Activated CD4-positive, alpha-beta T cell treated with anti-CD3 and anti-CD28 coated beads, Interleukin-2, amount 50 U/mL, for 48 hours (primary cell): ENCODE results near the gene IFT43.
A peak's percentile ranks its signal among the peaks of the same experiment; 100 is the strongest.
"Not testable (repeated sequence)": the region's sequence is repeated elsewhere in the genome, so short reads cannot be mapped to it uniquely, and the experiment has no call there.

Experiments used
- DNase-seq, 2 experiments: peaks; one replicate each; pipeline ENCODE4 v3.0.0-alpha.2; 2020

The IFT43 gene

GRCh38 chr14:75981426-75982265 is 3.9 kb upstream of the IFT43 start, which contains the start of gene TGFB3:
Gene TGFB3 (minus strand): TSS chr14:75981995. CDS start chr14:75980893, 1,102 bp downstream.
- DNase-seq = peak; percentile 42 to 57

DNA sequence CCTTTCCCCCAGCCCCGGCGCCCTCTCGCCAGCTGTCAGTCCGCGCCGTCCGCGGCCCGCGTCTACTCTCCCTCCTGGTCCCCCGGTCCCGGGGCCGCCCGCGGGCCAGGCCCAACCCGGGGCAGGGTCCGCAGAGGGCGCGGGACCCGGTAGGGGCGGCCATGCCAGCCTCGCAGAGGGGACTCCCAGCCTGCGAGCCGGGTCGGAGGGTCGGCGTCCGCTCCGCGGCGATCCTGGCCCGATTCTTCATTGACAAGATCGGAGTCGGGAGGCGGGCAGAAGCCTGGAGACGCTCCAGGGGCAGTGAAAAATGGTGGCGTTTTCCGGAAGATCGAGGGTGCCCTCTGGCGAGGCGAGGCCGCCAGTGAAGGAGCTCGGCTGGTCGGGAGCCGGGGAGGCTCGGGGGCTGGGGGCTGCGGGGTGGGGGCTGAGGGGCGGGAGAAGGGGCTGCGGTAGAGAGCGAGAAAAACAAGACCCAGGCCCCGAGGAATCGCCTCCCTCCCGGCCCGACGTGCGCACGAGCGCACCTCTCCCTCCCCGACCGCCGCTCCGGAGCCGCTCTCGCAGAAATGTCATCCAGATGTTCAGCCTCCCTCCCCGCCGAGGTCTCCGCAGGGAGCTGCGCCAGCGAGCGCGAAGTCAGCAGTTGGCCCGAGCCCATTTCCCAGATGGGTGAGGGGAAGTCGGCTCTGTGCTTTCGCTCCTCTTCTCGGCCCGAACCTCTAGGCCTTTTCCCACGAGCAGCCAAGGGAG is 3.1 kb upstream of the IFT43 start:
- DNase-seq = peak; percentile 76 to 84

- DNase-seq = no peak
These were observed 2.6 kb upstream of the IFT43 start for GRCh38 chr14:75983019-75983358.

GRCh38 chr14:75984674-75985073 is 889 bp upstream of the IFT43 start:
- no peak for DNase-seq

- DNase-seq = no peak
These were observed 839 bp downstream of the IFT43 start for GRCh38 chr14:75986439-75986765.

- DNase-seq = no peak
These were observed 1.8 kb downstream of the IFT43 start for GRCh38 chr14:75987201-75987970.

DNA sequence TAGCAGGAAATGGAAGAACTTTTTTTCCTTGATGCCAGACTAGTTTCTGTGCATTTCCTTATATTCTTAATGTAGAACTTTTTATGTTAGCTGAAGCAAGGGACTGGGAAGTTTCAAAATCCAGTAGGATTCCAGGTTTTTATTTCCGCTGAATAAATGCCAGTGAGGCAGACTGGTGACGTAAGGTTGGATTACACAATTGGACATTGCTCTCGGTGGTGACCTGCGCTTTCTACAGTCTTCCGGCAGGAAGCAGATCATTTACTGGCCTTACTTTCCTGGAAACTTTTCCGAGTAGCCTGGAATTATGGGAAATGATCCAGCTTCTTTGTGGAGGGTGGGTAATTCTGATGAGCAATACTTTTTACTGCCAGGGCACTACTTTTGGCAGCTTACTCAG is 3.6 kb downstream of the IFT43 start:
- DNase-seq = no peak

- no peak for DNase-seq
These were observed 4.7 kb downstream of the IFT43 start for GRCh38 chr14:75990297-75990696.

DNA sequence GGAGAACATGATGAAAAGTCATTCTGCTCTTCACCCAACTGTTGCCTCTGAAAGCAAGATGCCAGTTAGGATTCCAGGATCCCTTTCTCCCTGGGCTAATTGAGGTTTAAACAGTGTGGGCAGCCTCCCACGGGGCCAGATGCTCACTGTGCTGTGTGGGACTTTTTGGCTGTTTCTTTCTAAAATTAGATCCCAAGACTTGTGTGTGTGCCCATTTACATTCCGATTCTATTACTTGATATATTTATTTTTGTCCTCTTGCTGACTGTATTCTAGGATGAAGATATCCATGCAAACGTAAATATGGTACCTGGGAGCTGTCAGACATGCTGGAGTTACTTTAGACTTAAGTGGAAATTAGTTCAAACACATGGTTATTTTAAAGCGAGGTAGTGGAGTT is 6.2 kb downstream of the IFT43 start:
- no peak for DNase-seq

GRCh38 chr14:75993567-75994041 is 8.0 kb downstream of the IFT43 start:
- no peak for DNase-seq

DNA sequence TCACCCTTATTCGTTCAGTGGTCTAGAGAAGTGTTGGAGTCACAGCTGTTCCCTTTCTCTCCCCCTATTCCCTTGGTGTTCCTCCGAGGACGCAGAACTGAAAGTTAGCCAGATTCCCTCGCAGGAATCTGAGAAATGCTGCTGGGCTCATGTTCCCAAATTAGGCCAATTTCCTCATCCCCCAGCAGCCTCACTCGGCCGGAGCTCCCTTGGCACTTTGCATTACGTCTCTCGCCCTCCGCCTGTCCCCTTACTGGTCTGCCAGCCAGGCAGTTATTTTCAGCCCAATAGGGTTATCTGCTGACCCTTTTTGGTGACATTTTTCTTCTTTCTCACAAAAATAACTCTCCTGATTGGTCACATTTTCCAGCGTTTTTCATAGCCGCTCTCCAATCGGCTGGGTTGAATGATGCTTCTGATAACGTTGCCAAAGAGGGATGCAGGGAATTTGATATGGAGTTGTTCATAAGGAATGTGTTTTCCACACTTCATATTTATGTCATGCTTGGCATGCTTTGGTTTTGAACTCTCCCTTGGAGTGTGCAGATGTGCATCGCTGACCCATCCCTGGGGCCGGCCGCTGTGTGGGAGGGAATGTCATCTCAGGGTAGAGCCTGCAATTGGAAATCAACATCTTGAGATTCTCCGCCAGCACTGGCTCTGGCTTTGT is 9.9 kb downstream of the IFT43 start:
- no peak for DNase-seq

GRCh38 chr14:75996488-75996887 is 10.9 kb downstream of the IFT43 start:
- no peak for DNase-seq

DNA sequence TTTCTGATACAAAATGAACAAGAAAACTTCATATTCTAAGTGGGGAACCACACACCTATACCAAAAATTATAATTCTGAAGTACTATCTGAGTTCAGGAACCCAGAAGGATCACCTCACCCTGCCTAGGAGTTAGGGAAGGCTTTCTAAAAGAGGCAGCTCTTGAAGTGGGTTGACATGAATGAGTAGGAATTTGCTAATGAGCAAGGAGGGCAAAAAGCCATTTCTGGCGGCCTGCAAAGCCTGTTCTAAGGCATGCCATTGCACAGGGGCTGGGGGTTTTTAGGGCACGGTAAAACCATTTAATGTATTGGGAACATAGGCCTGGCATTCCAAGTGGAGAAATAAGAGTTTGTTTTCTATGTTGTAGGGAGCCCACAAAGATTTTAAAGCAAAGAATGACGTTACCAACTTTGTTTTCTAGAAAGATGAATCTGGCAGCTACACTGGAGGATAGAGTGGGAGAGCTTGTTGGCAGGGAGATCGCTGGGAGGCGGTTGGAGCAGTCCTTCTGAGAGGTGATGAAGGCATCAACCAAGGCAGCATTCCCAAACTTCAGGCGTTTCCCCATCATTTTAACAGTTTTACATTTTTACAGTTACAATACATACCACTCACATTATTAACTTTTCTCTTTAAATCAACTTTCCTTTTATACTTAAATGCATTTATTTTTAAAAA is 14.1 kb downstream of the IFT43 start:
- no peak for DNase-seq

- DNase-seq = no peak
These were observed 16.8 kb downstream of the IFT43 start for GRCh38 chr14:76002383-76002782.

DNA sequence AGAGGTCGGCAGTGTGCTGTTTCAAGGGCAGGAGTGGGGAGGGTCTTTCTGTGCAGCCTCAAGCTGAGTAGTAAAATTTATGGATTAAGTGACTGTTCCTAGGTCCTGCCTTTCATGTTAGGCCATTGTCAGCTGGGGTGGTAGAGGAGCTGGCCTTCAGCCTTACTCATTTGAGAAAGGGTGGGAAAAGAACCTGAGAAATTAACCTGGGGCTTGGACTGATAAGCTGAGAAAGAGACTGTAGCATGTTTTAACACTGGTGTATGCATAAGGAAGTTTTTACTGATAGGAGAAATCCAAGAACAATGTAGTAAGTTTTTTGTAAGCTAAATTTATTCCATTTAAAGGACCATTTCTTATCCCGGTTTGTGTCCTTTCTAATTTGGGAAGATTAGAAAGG is 20.7 kb downstream of the IFT43 start:
- no peak for DNase-seq

DNA sequence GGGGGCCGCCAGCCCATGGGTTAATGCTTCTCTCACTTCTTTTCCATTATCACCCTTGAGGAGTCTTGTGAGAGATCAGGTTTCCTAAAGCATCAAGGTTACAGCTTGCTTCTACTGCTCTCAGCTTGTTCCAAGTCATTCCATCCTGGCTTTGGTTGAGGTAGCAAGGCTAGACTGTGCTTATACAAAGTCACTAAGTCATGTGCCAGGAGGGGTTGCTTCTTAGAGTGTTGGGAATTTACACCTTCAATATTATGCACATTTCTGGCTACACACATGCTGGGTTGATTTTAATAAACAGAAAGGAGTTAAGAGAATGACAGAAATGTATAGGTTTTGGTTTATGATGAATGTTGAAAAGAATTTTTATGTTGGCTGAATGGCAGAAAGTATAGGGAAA is 21.8 kb downstream of the IFT43 start:
- no peak for DNase-seq

GRCh38 chr14:76007852-76008251 is 22.3 kb downstream of the IFT43 start:
- no peak for DNase-seq

GRCh38 chr14:76009627-76010026 is 24.1 kb downstream of the IFT43 start:
- DNase-seq = not testable (repeated sequence)

GRCh38 chr14:76011930-76012329 is 26.4 kb downstream of the IFT43 start:
- DNase-seq = no peak

DNA sequence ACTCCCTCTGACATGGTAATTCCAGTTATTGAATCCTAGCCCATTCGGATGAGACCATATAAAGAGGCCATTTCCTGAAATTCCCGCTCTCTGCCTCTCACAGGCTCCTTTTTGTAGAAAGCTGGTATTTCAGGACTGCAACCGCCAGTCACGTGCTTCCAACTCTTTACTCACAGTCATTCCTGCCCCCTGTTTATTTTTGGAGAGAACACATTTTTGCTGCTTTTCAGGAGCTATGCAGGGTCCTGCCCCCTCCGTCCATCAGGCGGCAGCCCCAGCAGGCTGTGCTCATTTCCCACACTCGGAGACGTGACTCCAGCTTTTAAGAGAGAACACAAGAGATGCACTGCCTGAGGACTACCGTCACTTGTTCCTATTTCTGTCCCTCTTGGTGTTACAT is 26.8 kb downstream of the IFT43 start:
- no peak for DNase-seq

DNA sequence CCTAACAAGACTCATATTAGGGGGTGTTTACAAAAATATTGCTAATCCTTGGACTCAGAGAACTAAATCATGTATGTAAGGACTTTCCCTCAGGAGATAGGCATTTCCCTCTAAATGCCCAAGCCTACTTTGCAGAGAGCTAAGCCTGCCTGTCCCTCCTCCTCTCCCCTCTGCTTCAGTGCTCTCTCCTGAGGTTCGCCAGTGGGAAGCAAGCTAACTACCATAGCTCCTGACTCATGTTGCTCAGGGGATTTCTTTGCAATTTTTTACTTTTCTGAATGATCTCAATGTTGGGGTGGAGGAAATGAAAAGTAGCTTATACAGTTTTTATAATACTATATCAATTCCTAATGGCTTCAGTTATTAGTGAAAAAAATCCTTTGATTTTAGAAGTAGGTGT is 29.6 kb downstream of the IFT43 start:
- no peak for DNase-seq

DNA sequence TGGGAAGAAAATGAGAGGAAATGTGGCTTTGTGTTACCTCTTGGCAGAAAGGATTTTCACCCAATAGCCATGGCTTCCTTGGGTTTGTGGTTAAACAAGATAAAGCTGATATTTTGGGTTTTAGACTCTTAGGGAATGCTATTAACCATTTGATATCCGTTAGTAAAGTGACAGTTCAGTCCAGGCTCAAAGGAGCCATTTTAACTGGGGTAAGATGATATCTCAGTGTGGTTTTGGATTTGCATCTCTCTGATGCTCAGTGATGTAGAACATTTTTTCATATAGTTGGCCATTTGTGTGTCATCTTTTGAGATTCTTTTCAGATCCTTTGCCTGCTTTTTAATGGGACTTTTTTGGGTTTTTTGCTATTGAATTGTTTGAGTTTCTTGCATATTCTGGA is 30.1 kb downstream of the IFT43 start:
- DNase-seq = no peak
